Right cardiac atrium (tissue), 5 donors: ENCODE results near the gene VAT1L. TPM values are rescaled to one million over a fixed set of nuclear protein-coding genes. Genes with fewer than 3 reads are reported as not detected.
A peak's percentile ranks its signal among the peaks of the same experiment; 100 is the strongest.
"Not testable (repeated sequence)": the region's sequence is repeated elsewhere in the genome, so short reads cannot be mapped to it uniquely, and the experiment has no call there.

Experiments used
- ATAC-seq, 2 donors: fragments of 200-7000 bp; cut with Tn5 transposase; one replicate each; pipeline versions ENCODE4 v1.8.0 to v1.9.1; 2020; ENCODE audit warnings: moderate library complexity in 2 of 2, mild to moderate bottlenecking in 1 of 2
- DNase-seq, 3 donors: peaks; one replicate each; pipeline ENCODE4 v3.0.0-alpha.2; 2020
- H3K27ac ChIP-seq: one replicate; pipeline ENCODE4 v1.5.1; 2013; ENCODE audit warnings: mild to moderate bottlenecking, low read length, control low read depth, moderate library complexity
- H3K27me3 ChIP-seq: one replicate; pipeline ENCODE4 v1.6.1; 2013; ENCODE audit not compliant: control insufficient read depth, insufficient read depth
- H3K4me1 ChIP-seq: one replicate; pipeline ENCODE4 v1.6.1; 2013; ENCODE audit warnings: low read length; ENCODE audit not compliant: control insufficient read depth, insufficient read depth
- H3K4me3 ChIP-seq: one replicate; pipeline ENCODE4 v1.5.1; 2013; ENCODE audit warnings: low read length, control low read depth
- H3K9me3 ChIP-seq: one replicate; pipeline ENCODE4 v1.6.1; 2013; ENCODE audit warnings: low read length; ENCODE audit not compliant: control insufficient read depth
- WGBS: extraction: QIAGEN DNeasy Blood & Tissue Kit; methylation state at CpG from one replicate; pipeline ENCODE4 v1.1.7; 2013; 5-methylcytosine and 5-hydroxymethylcytosine counted together
- intact Hi-C, 4 donors: fragments of 100-400 bp; cut with DNase I; formaldehyde crosslinking; loops; one replicate each; pipeline versions ENCODE4 v1.11.0 to v1.14.0; 2022 to 2023
- polyA plus RNA-seq: library from polyadenylated mRNA; stranded (reverse); fragments of 200-250 nt; gene quantifications from one replicate; pipeline ENCODE4 v1.2.3, GENCODE V29; 2013
- total RNA-seq, 4 donors: library from RNA; stranded (reverse); fragmentation: NEBNext Ultra II Directional; extraction: Animal tissue kit (Norgen Biotek cat#: 25700); gene quantifications; one replicate each; pipeline ENCODE4 v1.2.1, GENCODE V29; 2021
- donor health status: healthy with polysubstance abuse.
- donor health status: DM: no; HTN: yes; CAD: no.
- donor health status: DM: no; HTN: no; CAD: no.
- donor health status: DM: no; HTN: yes; CAD: no; lungs with severe emphysema.
- donor health status: DM: yes; HTN: yes; CAD: no.

VAT1L gene
- total and polyA plus RNA-seq, 5 donors: 7.7 to 40.3 (median 14.5) TPM

DNA sequence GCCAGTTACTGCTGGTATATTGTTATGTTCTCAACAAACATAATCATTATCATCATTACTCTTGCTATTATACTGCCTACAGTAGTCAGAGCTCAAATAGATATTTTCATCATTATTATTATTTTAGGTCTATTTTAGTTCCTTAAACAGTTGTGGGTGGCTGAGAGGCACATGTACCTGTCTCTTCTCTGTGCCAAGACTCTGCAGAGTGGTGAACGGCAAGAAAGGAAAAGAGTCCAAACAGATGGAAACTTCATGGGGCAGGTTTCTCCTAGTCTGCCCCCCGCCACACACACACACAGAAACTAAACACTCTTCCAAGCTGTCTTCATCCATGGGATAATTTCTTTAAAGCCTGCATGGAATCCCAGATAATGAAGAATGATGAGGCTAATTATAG is 156.3 kb downstream of the VAT1L start:
- Histone ChIP-seq H3K4me3 (no peak overlapping the region), H3K27ac (no peak overlapping the region), H3K27me3 (no peaks in the 10 kb centered on the region), H3K4me1 (peaks cover 2% of the 10 kb centered on the region), H3K9me3 (no peaks in the 10 kb centered on the region)
- 63% methylated on average over 2 of the region's 2 CpGs for WGBS
- intact Hi-C loops: no loop called here
- no peak for DNase-seq
- no peak for ATAC-seq

DNA sequence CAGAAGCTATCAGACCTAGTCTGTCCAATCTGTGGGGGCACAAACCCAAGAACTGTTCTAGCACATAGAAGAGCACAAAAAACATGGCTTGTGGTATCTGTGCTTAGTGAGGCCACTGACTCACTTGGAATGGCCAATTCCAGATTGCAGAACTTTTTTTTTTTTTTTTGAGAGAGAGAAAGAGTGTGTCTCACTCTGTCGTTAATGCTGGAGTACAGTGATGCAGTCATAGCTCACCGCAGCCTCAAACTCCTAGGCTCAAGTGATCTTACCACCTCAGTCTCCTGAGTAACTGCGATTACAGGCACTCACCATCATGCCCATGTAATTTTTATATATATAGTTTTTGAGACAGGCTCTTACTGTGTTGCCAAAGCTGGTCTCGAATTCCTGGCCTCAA is 156.8 kb downstream of the VAT1L start:
- Histone ChIP-seq H3K27ac (no peak overlapping the region), H3K4me1 (peaks cover 2% of the 10 kb centered on the region), H3K4me3 (no peak overlapping the region), H3K9me3 (no peaks in the 10 kb centered on the region), H3K27me3 (no peaks in the 10 kb centered on the region)
- no peak for ATAC-seq
- WGBS: 74% methylated on average over 4 of the region's 4 CpGs
- intact Hi-C loops: no loop called here
- no peak for DNase-seq

DNA sequence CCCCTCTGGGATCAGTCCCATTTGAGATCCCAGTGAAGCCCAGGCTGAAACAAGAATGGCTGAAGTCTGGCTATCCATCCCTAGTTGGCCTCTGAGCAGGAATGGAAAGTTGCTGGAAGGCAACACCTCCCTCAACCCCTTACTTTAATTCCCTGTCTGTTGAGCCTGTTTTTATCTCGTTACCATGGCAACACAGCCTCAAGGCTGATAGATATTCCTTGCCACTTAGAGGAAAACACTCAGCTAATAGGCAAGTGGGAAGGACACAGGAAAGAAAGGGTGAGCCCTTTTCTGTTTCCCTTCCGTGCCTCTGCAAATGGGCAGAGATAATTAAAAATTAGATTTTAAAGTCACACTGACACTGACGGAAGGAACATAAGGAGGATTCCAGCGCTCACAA is 158.5 kb downstream of the VAT1L start:
- H3K9me3 ChIP-seq: no peaks in the 10 kb centered on the region
- DNase-seq: no peak
- no peaks in the 10 kb centered on the region for H3K27me3 ChIP-seq
- peak in 1 of 2 donors; percentile 41 for ATAC-seq
- 34% methylated on average over 4 of the region's 4 CpGs for whole genome bisulfite sequencing
- H3K4me1 ChIP-seq: peaks cover 2% of the 10 kb centered on the region
- H3K27ac ChIP-seq: no peak overlapping the region
- H3K4me3 ChIP-seq: no peak overlapping the region
- intact Hi-C loops: no loop called here

DNA sequence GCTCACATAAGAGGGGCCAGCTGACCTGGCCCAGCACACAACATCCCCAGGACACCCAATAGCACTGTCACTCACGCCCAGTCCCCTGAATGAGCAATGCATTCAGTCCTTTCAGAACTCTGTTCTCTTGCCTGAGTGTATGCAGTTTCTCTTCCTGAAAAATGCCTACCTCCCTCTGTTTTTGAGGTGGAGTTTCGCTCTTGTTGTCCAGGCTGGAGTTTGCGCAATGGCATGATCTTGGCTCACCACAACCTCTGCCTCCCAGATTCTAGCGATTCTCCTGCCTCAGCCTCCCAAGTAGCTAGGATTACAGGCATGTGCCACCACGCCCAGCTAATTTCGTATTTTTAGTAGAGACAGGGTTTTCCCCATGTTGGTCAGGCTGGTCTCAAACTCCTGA is 159.2 kb downstream of the VAT1L start:
- intact Hi-C loops, ATAC-seq: not testable (repeated sequence)
- WGBS: 88% methylated on average over 6 of the region's 6 CpGs

DNA sequence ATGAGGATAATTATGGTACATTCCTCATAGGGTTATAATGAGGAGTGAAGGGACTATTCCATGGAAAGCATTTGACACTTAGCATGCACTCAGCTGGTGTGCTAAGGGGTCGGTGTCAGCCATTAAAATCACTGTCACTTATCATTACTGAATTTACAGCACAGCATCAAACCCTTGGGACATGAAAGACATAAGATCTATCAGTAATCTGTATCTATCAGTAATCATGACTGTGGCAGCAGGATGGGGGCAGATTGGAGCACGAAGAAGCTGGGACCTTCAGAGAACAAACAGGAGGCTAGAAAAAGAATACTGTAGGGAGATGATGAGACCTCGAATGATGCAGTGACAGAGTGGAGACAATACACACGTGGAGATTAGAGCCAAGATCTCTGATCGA is 160.5 kb downstream of the VAT1L start:
- H3K9me3 ChIP-seq: no peaks in the 10 kb centered on the region
- ATAC-seq: no peak
- H3K27ac ChIP-seq: no peak overlapping the region
- 57% methylated on average over 5 of the region's 5 CpGs for WGBS
- peaks cover 2% of the 10 kb centered on the region for H3K4me1 ChIP-seq
- no peak for DNase-seq
- no peaks in the 10 kb centered on the region for H3K27me3 ChIP-seq
- intact Hi-C loops: no loop called here
- H3K4me3 ChIP-seq: no peak overlapping the region

More for the DNA sequence above, 159.2 kb downstream of the VAT1L start:
- H3K4me1 ChIP-seq, H3K27ac ChIP-seq, H3K9me3 ChIP-seq, DNase-seq, H3K27me3 ChIP-seq, H3K4me3 ChIP-seq: not testable (repeated sequence)

DNA sequence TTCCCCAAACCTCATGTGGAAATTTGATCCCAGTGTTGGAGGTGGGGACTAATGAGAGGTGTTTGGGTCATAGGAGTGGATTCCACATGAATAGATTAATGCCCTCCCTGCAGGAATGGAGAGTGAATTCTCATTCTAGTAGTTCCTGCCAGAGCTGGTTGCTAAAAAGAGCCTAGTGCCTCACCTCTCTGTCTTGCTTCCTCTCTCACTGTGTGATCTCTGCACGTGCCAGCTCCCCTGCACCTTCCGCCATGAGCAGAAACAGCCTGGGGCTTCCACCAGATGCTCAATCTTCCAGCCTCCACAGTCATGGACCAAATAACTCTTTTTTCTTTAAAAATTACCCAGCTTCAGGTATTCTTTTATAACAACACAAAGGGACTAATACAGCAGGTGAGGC is 161.1 kb downstream of the VAT1L start:
- Histone ChIP-seq H3K27me3 (no peaks in the 10 kb centered on the region), H3K4me1 (peaks cover 2% of the 10 kb centered on the region), H3K27ac (no peak overlapping the region), H3K9me3 (no peaks in the 10 kb centered on the region), H3K4me3 (no peak overlapping the region)
- DNase-seq (no peak), ATAC-seq (no peak)
- intact Hi-C loops: no loop called here
- 55% methylated on average over 2 of the region's 2 CpGs for WGBS

DNA sequence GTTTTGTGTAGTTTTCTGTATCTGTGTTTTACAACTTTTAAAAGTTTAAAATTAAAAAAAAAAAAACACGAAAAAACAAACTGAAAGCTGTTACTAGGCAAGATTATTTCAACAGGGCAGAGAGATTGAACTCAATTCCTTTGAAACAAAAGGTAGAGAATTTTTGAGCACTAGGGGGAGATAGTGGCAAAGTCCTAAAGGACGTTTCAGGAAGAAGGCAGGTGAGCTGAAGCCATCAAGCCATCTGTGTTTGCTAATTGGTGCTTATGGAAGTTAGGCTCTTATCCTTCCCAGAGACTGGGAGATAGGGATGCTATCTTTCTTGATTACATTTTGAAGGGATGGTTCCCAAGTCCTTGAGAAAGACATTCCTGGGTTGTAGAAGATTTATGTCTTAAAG is 163.4 kb downstream of the VAT1L start:
- Histone ChIP-seq H3K27ac (no peak overlapping the region), H3K27me3 (no peaks in the 10 kb centered on the region), H3K4me1 (peaks cover 2% of the 10 kb centered on the region), H3K9me3 (no peaks in the 10 kb centered on the region), H3K4me3 (no peak overlapping the region)
- ATAC-seq (no peak), DNase-seq (no peak)
- 33% methylated on average over 2 of the region's 2 CpGs for WGBS
- intact Hi-C loops: no loop called here

DNA sequence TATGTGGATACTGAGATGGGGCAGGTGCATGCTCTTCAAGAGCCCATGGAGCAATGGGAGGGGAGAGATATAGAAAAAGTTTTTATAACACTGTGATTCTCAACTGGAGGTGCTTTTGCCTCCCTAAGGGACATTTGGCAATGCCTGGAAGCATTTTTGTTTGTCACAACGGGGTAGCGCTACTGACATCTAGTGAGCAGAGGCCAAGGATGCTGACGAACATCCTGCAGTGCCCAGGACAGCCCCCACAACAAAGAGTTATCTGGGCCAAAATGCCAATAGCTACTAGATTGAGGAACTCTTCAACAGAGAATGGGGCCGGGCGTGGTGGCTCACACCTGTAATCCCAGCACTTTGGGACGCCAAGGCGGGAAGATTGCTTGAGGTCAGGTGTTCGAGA is 166.8 kb downstream of the VAT1L start:
- Histone ChIP-seq H3K4me1 (no peaks in the 10 kb centered on the region), H3K9me3 (no peaks in the 10 kb centered on the region), H3K4me3 (no peak overlapping the region), H3K27me3 (no peaks in the 10 kb centered on the region), H3K27ac (no peak overlapping the region)
- ATAC-seq (peak in 1 of 2 donors; percentile 31), DNase-seq (no peak)
- 76% methylated on average over 8 of the region's 8 CpGs for WGBS
- intact Hi-C loops: no loop called here

DNA sequence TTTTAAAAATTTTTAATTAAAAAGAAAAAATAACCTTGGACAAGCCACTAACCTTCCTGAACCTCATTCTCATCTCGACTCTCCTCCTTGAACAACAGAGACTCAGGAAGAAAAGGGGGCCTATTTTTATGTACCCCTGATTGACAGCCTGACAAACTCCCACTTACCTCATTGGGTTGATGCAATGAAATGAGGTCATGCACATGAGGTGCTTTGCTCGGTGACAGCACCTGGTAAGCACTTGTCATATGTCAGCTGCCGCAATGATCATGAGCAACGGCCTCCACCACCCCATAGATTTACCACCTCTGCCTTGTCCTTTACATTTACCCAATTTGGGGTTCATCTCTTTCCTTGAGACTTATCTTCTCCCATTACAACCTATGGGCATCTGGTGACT is 167.9 kb downstream of the VAT1L start:
- no peaks in the 10 kb centered on the region for H3K4me1 ChIP-seq
- no peak overlapping the region for H3K4me3 ChIP-seq
- WGBS: 91% methylated on average over 4 of the region's 4 CpGs
- intact Hi-C loops: no loop called here
- no peak for DNase-seq
- no peak overlapping the region for H3K27ac ChIP-seq
- no peaks in the 10 kb centered on the region for H3K27me3 ChIP-seq
- H3K9me3 ChIP-seq: no peaks in the 10 kb centered on the region
- no peak for ATAC-seq

DNA sequence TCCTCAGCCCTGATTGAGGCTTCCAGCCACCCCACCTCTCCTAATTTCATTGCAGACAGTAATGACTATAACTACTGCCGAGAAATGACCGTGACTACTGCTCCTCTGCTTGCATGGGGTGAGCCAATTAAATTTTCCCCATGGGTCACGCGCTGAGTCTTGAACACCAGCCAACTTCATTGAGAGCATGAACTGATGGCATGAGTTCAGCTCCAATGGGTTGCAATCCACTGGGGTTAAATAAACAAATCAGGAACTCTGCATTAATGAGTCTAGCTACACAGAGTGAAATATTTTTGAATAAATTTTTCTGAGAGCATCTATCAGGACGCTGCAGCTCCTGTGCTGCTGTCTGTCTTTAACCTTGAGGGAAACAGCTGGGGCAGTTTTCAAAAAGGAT is 172.4 kb downstream of the VAT1L start:
- no peaks in the 10 kb centered on the region for H3K9me3 ChIP-seq
- no peak overlapping the region for H3K4me3 ChIP-seq
- intact Hi-C loops: no loop called here
- peaks cover 2% of the 10 kb centered on the region for H3K4me1 ChIP-seq
- no peak overlapping the region for H3K27ac ChIP-seq
- ATAC-seq: no peak
- no peak for DNase-seq
- H3K27me3 ChIP-seq: no peaks in the 10 kb centered on the region
- 65% methylated on average over 5 of the region's 5 CpGs for WGBS

DNA sequence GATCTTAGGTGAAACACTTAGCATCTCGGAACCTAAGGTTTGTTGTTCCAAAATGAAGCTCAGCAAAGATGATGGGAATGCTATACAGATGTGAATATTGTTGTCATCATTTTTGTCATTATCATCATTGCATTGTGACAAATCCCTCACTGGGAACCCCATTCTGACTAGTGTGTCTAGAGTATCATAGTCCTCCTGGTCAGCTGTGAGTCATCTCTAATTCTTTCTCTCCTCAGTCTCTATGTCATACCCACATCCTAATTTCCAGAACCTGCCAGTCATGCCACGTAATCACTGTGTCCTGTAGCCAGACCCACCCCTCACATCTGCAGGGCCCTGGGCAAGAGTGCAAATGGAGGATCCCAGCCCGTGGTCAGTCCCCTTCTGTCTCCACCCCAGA is 173.4 kb downstream of the VAT1L start:
- 90% methylated on average over 3 of the region's 3 CpGs for WGBS

DNA sequence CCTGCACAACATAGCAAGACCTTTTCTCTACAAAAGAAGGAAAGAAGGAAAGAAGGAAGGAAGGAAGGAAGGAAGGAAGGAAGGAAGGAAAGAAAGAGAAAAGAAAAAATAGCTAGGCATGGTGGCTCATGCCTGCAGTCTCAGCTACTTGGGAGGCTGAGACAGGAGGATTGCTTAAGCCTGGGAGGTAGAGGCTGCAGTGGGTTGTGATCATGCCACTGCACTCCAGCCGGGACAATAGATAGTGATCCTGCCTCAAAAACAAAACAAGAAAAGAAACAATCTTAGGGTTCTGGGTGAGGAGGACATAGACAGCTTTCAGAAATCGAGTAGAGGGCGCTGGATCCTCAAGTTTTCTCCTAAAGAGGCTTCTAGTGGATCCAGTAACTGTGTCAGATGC is 174.3 kb downstream of the VAT1L start:
- intact Hi-C loops: no loop called here
- WGBS: 92% methylated on average over 3 of the region's 3 CpGs
- no peaks in the 10 kb centered on the region for H3K9me3 ChIP-seq
- no peak overlapping the region for H3K4me3 ChIP-seq
- ATAC-seq: no peak
- H3K4me1 ChIP-seq: peaks cover 2% of the 10 kb centered on the region
- DNase-seq: no peak
- H3K27me3 ChIP-seq: no peaks in the 10 kb centered on the region
- no peak overlapping the region for H3K27ac ChIP-seq

More for the DNA sequence above, 173.4 kb downstream of the VAT1L start:
- Histone ChIP-seq H3K4me3 (no peak overlapping the region), H3K4me1 (peaks cover 2% of the 10 kb centered on the region), H3K9me3 (no peaks in the 10 kb centered on the region), H3K27me3 (no peaks in the 10 kb centered on the region), H3K27ac (no peak overlapping the region)
- intact Hi-C loops: no loop called here
- DNase-seq: no peak
- ATAC-seq: no peak
